Glomerular visceral epithelial cell (primary cell): ENCODE data around the gene CIITA.
A peak's percentile ranks its signal among the peaks of the same experiment; 100 is the strongest.
"Not testable (repeated sequence)": the region's sequence is repeated elsewhere in the genome, so short reads cannot be mapped to it uniquely, and the experiment has no call there.

Experiments
- DNase-seq: peaks from one replicate; pipeline ENCODE4 v3.0.0-alpha.2; 2016; ENCODE audit errors: extremely low spot score

CIITA gene

DNA sequence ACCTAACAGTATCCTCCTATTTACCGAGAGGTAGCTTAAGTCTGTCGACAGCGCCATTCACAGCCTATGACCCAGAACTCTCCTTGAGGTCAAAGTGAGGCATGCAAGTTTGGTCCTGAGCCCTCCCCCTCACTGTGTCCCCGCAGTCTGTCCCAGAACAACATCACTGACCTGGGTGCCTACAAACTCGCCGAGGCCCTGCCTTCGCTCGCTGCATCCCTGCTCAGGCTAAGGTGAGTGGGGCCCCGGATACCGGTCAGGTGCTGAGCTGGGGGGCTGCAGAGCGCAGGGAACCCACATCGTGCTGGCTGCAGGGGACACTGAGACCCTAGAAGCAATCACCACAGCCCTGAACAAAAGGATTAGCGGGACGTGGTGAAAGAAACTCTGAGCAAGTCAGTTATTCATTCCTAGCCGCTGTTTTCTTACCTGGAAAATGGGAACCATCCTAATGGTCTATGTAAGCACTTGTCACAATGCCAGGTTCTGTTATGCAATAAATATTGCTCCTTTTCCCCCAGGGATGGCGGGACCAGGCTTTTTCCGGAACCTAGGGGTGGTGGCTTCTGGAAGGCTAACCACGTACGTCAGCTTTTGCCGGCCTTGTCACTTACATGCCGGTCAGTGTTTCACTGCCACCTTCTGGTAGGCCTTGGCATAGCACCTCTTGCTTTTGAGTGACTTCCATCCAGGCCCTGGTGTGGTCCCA is 41.4 kb downstream of the CIITA start:
- DNase-seq, result peak; percentile 85

DNA sequence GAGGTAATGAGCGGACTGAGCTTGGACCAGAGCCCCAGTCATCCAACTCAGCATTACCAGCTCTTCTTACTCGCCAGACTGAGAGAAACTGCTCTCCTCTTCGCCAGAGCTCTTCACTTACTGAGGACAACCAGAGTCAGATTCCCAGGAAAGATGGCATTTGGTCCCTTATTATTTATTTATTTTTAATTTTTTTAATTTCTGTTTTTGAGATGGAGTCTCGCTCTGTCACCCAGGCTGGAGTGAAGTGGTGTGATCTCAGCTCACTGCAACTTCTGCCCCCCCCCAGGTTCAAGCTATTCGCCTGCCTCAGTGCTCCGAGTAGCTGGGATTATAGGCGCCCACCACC is 42.0 kb downstream of the CIITA start:
- DNase-seq, result no peak

DNA sequence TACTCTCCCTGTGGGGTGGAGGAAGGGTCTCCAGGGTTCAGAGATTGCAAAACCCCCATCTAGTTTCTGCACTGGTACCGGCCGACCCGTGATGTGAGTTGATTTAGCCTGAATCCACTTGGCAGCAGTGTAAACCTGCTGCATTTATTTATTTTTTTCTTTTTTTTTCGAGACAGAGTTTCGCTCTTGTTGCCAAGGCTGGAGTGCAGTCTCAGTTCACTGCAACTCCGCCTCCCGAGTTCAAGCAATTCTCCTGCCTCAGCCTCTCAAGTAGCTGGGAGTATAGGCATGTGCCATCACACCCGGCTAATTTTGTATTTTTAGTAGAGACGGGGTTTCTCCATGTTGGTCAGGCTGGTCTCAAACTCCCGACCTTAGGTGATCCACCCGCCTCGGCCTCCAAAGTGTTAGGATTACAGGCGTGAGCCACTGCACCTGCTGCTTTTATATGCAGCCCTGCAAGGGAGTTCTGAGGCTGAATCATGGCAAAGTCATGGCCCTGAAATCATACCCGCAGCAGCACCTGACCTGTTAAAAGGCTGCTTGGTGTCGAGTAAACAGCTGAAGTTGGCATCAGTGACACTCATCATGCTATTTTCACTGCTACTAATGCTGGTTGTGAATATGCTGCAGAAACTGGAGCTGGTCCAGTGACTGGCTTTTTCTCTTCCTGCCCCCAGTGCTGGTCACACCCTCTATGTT is 43.9 kb downstream of the CIITA start:
- DNase-seq, result no peak

DNA sequence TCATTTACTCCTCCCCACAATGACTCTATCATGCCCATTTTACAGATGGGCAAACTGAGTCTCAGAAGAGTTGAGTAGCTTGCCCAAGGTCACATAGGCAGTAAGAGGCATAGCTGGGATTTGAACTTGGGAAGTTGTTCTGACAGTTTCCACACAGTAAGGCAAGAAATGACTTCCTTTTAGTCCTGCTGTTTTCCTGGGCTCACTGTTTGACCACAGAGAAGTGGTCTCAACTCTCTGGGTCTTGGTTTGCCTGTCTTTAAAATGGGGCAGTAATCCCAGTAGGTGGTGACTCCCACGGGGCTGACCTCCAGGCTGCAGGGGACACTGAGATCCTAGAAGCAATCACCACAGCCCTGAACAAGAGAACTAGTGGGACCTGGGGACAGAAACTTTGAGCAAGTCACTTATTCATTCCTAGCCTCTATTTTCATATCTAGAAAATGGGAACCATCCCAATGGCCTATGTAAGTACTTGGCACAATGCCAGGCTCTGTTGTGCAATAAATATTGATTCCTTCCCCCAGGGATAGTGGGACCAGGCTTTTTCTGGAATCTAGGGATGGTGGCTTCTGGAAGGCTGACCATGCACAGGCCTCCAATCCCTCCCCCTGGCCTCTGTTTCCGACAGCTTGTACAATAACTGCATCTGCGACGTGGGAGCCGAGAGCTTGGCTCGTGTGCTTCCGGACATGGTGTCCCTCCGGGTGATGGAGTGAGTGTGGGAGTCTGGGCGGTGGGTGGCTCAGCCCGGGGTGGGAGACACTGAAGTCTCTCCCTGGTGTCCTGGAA is 44.7 kb downstream of the CIITA start:
- DNase-seq, result no peak

DNA sequence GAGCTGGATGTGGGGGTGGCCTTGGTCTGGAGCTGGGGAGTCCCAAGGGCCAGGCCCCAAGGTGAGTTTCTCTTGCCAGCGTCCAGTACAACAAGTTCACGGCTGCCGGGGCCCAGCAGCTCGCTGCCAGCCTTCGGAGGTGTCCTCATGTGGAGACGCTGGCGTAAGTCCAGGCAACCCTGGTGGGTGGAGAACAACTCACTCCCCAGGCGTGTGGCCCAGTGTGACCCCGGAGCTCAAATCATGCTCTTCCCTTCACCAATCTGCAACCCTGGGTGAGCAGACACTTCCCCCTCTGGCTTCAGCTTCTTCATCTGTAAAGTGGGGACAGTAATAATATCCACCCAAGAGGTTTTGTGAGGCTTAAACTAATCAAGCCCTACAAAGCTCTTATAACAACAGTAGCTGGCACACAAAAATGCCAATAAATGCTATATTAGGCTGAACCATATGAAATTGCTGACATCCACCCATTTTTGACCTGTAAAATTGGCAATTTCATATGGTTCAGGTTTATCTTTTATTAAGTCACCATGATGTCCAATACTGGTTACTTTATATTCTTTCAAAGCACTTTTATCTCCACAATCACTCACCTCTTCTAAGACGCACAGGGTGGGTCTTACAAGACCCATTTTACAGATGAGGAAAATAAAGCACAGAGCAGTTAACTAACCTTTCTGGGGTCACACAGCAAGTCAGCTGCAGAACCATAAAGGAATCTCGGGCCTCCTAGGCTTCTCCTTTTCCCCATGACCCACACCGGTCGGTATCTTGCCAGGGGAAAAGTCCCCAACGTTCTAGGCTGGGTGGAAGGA is 45.5 kb downstream of the CIITA start:
- DNase-seq, result peak; percentile 35

DNA sequence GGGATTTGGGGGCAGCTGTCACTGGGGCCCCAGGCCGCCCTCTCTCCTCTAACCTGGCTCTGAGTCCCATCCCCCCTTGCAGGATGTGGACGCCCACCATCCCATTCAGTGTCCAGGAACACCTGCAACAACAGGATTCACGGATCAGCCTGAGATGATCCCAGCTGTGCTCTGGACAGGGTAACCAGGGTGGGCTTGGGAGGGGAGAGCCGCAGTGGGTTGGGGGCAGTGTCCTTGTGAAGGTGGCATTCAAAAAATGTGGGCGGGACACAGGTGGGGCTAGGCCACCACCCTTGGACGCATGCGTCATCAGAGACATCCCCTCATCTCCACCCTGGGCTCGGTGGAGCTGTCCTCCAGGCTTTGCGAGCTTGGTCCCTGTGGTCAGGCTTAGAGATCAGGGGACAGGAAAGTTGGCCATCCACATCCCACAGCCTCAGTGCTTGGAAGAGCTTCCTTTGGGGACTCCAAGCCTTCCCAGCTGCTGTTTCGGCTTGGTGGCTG is 46.2 kb downstream of the CIITA start:
- no peak for DNase-seq

DNA sequence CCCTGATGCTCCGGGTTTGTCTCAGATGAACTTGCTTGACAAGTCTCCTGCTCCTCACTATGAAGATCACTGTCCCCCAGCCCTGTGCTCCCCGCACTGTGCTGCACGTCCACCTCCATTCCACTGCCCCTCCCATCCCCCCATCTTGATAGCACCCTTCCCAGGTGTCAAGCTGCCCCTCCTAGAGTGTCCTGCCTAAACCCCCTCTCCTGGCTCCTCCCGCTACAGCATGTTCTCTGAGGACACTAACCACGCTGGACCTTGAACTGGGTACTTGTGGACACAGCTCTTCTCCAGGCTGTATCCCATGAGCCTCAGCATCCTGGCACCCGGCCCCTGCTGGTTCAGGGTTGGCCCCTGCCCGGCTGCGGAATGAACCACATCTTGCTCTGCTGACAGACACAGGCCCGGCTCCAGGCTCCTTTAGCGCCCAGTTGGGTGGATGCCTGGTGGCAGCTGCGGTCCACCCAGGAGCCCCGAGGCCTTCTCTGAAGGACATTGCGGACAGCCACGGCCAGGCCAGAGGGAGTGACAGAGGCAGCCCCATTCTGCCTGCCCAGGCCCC is 46.7 kb downstream of the CIITA start:
- no peak for DNase-seq

DNA sequence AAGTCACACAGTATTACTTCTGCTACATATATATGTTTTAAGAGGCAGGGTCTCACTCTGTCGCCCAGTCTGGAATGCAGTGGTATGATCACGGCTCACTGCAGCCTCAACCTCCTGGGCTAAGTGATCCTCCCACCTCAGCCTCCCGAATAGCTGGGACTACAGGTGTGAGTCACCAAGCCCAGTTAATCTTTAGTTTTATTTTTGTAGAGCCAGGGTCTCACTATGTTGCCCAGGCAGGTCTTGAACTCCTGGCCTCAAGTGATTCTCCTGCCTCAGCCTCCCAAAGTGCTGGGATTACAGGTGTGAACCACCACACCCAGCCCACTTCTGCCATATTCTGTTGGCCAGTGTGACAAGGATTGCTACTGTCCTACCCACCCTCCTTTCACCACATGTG is 48.3 kb downstream of the CIITA start:
- not testable (repeated sequence) for DNase-seq

DNA sequence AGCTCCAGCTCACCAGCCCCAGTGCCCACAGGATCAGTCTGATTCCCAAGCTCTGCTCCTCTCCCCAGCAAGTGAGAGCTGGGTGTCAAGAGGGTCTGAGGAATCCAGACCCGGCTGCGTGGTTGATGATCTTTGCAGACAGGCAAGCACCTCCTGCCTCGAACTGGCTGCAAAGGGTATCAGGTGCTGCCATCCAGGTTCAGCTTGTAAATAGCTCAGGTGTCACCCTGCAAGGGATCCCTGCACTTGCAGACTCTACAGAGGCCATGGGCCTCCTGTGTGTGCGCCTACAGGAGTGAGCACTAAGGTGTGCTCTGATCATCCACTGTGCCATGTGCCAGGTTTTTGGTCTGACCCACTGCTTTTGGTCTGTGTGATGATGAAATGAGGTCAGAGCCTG is 49.1 kb downstream of the CIITA start:
- no peak for DNase-seq

DNA sequence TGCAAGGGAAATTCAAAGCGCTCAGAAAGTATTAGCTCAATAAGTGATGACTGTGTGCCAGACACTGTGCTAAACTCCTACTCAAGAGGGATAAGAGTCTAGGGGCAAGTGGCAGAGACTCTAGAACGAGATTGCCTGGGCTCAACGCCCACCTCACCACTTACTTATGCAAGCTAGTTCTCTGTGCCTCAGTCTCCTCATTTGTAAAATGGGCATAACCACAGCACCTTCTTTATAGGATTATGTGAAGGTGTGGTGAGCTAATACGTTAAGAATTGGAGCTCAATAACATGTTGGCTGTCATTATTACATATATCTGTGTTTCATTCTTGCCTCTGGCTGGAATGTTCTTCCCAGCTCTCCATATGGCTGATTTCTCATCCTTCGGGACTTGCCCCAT is 49.9 kb downstream of the CIITA start:
- DNase-seq, result no peak

DNA sequence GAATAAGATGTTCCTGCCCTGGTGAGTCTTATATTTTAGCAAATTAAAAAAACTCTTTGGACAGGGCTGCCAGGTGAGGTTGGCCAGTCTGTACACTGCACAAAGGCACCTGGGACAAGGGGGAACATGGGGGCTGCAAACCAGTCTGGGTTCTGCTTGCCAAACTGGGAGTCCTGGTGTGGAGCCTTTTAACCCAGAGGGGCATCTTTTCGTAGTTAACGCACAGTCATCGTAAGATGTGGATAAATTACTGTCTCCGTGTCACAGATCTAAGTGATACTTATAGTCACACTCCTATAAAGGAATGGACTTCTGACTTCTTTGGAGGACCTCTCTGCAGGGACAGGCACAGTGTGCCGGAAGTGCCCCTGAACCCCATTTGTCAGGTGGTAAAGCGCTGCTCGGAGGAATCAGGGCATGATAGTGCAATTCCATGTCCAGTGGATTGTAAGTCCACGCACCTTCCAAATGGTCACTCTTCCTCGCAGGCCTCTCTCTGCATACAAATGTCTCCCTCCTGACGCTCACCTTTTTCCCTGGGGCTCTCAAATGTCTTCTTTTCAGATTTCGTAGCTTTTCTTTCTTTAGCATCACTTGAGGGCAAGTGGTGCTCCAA is 50.6 kb downstream of the CIITA start:
- DNase-seq, result no peak

DNA sequence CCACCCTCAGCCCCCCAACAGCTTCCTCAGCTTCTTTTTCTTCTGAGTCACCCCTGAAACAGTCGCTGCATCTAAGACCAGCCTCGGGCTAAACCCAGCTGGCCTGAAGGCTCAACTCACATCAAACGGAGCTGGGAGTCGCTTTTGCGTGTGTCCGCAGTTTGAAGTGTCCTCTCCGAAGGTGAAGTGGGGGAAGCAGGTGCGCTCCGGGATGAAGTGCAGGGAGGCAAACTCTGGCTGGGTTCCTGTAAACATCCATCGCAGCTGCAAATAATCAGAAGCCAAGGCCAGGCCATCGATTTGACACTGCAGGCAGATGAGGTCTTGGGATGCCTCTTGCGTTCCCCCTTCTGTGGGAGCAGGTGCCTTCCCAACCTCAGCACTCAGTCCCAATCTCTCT is 52.1 kb downstream of the CIITA start:
- not testable (repeated sequence) for DNase-seq

DNA sequence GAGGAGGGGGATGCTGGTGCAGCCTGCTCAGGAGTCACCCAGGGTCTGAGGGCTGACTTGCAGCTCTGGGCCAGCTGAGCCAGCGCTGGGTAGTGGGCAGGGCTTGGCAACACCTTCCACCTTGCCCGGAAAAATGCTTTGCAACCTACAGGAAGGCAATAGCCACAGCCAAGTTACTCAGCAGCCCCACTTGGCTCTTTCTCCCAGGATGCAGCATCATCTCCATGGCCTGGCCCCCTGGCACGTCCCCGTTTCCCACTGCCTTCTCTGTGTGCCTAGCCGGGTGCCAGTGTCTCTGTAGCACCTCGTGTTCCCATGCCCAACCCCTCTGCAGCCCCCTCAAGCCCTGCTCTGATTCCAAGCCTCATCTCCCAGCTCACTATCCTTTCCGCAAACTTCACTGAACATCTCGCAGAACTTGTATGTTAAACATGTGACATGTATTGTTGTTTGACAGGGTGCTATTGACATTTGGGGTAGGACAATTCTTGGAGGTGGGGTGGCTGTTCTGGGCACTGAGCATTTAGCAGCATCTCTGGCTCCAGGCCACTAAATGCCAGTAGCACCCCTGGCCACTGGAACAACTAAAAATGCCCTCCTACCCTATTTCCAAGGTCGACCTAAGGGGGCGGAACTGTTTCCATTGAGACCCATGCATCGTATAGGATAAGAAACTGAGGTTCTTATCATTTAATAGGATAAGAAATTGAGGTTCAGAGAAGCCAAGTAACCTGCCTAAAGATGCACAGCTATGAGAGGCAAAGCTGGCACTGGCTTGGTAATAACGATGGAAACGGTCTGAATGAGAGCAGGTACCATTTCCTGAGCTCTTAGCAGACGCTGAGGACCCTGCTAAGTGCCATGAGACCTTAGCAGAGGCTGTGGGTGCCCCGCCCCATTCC is 53.1 kb downstream of the CIITA start:
- DNase-seq, result no peak

DNA sequence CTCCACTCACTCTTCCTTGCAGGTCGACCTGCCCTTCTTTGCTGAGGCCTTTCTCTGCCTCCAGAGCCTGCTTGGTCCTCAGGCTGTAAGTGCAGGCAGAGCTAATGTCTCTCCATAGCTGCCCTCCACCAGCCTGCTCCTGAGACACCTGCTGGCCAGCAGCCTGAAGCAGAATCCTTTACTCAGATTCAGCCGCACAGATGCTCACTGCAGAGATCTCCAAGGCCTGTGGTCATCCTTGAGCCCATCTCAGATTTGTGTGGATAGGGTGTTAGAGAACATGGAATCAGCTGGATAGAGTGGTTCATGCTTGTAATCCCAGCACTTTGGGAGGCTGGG is 53.7 kb downstream of the CIITA start:
- DNase-seq, result no peak

DNA sequence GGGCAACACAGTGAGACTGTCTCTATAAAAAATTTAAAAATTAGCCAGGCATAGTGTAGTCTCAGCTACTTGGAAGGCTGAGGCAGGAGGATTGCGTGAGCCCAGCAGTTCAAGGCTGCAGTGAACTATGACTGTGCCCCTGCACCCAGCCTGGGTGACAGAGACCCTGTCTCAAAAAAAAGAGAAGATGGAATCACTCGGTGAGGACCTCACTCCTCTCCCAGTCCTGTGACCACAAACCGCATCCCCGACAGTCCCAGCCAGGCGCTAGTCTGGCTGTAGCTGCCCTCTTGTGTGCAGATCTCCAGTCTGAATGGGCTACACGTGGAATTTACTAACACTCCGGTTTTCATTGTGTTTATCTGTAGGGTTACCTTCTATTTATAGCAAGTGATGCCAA is 54.1 kb downstream of the CIITA start:
- no peak for DNase-seq

DNA sequence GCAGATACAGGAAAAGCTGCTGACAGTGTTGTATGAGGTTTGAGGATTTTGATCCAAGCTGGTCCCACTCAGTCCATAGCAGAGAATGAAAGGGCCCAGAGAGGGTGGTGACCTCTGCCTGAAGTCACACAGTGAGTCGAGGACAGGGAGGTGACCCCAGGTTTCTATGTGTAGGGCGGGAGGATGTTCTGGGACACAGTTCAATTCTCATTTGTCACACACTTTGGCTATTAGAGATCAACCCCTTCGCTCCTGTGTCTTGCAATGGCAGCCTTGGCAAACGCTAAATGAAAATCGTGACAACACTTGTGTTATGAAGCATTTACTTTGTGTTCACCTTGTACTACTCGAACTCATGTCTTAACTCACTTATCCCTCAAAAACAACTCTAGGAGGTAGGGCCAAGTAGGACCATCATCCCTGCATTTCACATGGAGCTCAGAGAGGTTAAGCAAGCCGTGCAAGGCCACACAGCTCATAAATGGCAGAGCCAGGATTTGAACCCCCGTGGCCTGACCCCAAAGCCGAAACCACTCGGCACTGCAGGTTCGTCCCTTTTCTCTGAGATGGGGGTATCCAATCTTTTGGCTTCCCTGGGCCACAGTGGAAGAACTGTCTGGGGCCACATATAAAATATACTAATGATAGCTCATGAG is 55.1 kb downstream of the CIITA start:
- DNase-seq, result no peak

DNA sequence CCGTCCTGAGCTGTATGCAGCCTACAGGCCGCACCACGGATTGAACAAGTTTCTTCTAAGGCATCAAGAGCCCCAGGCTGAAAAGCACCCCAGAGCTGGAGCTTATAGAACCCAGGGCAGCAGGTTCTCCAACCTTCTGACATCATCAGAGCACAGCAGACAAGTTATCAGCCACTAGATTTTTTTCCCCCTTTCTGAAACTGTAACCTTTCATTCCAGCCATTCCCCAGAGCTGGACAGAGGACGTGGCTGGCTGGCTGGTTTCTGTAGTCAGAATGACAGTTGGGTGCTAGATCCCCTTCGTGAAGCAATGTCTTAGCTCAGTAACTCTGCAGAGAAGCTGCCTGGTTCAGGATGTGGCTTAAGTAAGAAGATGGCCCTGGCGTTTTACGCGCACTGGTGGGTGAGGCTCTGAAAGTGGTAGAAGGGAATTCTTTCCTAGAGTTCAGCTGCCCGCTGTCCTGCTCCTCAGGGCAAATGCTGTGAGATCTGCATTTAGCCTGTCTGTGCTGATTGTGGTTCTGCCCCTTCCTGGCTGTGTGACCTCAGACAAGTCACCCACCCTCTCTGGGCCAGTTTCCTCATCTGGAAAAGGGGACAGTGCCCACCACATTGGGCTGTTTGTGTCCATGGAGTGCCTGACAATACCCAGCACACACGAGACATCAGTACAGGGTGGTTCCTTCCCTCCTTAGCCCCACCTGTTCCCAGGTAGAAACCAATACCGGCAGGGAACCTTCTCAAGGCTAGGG is 56.1 kb downstream of the CIITA start:
- no peak for DNase-seq

DNA sequence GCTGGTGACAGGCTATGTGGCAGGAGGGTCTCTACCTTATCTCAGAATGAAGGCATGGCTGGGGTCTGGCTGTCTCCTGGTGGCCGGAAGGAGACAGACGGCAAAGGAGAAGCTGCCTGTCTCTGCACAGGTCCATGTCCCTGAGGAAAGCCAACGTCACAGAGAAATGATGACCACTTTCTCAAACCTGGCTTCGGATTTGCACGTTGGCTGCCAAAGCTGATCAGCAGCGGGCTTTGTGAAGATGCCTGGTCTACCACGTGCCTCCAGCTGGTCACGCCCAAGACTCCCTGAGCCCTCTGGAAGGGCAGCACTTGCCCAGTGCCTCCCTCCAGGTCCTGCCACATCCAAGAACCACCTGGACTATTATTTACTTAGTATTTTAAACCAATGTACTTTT is 56.9 kb downstream of the CIITA start:
- no peak for DNase-seq
